Epithelial cell of esophagus (primary cell): ENCODE results near the gene DHRS3.
"Not testable (repeated sequence)": the region's sequence is repeated elsewhere in the genome, so short reads cannot be mapped to it uniquely, and the experiment has no call there.

Experiments used
- DNase-seq: peaks from one replicate; pipeline ENCODE4 v3.0.0; 2010; ENCODE audit warnings: low read depth
- H3K4me3 ChIP-seq: 2 replicates; pipeline ENCODE4 v1.5.1; 2011; ENCODE audit warnings: mild to moderate bottlenecking, low read length, control low read depth
- TF ChIP-seq, protein P1 (sequence below): IDR thresholded peaks from 2 replicates; pipeline ENCODE4 v1.5.1; 2011; ENCODE audit warnings: low read depth, mild to moderate bottlenecking, low read length, control low read depth, inconsistent platforms; ENCODE audit not compliant: insufficient read depth; ENCODE audit errors: missing control alignments

Gene DHRS3

DNA sequence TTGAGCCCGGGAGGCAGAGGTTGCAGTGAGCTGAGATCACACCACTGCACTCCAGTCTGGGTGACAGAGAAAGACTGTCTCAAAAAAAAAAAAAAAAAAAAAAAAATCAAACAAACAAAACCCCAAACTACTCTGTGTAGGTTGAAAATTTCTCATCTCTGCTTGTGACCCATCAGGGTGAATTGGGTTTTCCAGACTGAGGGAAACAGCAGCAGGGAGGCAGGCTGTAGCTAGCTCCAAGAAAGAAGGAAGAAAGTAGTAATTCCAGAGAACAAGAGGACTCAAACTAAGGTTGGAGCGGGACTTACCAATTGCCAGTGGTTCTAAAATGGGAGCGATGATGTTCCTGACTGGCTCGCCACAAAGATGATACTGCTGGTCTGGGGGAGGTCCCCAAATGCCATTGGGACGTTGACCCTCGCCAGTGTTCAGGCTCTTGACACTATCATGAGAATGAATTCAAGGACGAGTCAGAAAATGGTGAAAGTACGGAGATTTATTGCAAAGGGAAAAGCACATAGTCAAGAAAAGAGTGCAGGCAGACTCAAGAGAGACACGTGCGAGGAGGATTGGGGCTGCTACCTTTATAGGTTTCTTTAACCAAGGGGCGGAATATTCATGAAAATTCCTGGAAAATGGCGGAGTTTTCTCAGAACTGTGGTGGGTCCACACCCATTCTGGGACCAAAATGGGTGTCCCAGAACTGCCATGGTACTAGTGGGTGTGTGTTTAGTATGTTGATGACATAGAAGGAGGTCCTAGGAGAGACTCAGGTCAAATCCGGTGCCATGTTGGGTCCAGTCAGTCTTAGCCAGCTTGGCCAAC is 39.3 kb upstream of the DHRS3 start:
- DNase-seq: no peak
- no peak overlapping the region for H3K4me3 ChIP-seq
- TF ChIP-seq, protein P1, sequence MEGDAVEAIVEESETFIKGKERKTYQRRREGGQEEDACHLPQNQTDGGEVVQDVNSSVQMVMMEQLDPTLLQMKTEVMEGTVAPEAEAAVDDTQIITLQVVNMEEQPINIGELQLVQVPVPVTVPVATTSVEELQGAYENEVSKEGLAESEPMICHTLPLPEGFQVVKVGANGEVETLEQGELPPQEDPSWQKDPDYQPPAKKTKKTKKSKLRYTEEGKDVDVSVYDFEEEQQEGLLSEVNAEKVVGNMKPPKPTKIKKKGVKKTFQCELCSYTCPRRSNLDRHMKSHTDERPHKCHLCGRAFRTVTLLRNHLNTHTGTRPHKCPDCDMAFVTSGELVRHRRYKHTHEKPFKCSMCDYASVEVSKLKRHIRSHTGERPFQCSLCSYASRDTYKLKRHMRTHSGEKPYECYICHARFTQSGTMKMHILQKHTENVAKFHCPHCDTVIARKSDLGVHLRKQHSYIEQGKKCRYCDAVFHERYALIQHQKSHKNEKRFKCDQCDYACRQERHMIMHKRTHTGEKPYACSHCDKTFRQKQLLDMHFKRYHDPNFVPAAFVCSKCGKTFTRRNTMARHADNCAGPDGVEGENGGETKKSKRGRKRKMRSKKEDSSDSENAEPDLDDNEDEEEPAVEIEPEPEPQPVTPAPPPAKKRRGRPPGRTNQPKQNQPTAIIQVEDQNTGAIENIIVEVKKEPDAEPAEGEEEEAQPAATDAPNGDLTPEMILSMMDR: no peak

DNA sequence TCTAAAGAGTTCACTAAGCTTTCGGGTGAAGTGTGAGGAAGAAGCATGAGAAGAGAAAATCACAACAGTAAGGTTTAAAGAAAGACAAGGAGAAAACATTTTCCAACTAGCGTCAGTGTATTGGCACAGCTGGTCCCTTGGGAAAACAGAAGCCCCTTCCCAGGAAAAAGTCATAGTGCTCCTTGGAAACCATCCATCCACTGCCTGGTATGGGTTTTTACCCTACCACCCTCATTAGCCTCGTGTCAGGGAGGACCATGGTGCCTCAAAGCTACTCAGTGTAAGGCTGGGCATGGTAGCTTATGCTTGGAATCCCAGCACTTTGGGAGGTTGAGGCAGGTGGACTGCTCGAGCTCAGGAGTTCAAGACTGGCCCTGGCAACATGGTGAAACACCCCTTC is 38.6 kb upstream of the DHRS3 start:
- H3K4me3 ChIP-seq: no peak overlapping the region
- TF ChIP-seq, protein P1: no peak
- DNase-seq: no peak

DNA sequence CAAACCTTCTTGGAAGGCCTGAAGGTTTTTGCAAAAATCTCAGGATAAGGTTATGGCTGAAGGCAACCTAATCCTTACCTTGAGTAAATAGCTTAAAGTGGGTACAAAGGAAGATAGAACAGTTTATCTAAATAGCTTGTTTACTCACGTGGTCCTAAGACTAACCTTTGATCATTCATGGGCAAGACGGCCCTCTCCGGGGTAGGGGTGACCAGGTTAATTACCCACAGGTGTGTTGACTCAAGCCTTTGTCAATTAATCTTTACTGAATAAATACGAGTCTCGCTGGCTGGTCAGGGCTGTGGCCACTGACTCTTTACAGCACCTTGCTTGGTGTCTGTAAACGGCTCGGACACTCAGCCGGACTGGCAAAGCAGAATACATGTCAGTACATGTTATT is 36.6 kb upstream of the DHRS3 start:
- no peak overlapping the region for H3K4me3 ChIP-seq
- no peak for DNase-seq
- TF ChIP-seq, protein P1: no peak

DNA sequence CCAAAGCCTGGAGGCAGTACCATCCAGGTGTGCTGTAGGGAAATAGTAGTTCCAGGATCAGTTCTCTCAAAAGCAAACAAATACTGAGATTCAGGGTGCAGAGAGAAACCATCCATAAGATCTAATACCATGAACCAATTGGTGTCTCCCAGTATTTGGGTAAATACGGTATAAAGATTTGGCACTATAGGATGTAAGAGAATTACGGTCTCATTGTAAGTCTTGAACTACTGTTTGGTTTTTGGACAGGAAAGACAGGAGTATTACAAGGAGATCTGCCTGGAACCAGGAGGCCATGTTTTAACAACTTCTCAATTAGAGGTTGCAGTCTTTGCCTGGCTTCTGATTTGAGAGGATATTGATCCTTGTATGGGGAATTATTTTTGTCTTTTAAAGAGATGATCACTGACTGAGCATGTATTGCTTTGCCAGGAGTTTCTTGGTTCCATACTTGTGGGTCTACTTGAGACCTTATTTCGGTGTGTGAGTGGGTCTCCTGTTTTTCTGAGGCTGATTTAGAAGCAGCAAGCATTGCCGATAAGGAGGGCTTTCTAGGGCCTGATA is 36.1 kb upstream of the DHRS3 start:
- H3K4me3 ChIP-seq: no peak overlapping the region
- DNase-seq: peak; percentile 2
- TF ChIP-seq, protein P1: no peak

DNA sequence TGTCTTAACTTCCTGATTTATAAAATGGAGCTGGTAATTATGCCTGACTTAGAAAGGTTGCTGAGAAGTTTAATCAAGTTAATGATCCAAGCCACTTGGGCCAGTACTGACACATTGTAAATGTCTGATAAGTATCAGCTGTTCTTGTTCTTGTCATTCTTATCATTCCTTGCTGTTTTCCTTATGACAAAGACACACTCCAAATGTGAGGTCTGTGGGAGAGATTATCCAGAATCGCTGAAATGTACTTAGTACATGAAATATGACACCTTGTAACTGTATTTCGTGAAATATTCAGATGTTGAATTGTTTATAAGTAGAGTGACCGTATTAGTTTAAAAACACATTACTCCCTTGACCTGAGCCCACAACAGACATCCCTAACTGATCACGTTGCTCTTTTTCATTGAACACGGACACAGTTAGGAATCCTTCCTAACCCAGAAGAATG is 32.0 kb upstream of the DHRS3 start:
- no peak for DNase-seq
- TF ChIP-seq, protein P1: no peak

DNA sequence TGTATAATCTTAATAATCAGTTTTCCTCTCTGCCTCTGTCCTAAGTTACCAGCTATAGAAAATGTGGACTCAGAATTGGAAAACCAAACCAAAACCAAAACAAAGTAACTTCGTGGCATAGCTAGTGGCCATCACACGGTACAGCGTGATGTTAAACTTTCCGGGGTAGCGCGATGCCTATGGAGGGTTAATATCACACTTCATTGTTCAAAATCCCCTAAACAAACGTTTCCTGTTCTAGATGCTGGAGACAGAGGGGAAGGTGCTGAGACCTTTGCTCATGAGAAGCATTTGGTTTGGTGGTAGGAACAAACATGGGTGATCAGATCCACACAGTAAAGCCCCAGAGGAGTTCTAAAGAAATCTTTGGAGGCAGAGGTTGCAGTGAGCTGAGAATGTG is 30.7 kb upstream of the DHRS3 start:
- H3K4me3 ChIP-seq: no peak overlapping the region
- DNase-seq: no peak
- TF ChIP-seq, protein P1: no peak

More for the DNA sequence above, 32.0 kb upstream of the DHRS3 start:
- H3K4me3 ChIP-seq: no peak overlapping the region

DNA sequence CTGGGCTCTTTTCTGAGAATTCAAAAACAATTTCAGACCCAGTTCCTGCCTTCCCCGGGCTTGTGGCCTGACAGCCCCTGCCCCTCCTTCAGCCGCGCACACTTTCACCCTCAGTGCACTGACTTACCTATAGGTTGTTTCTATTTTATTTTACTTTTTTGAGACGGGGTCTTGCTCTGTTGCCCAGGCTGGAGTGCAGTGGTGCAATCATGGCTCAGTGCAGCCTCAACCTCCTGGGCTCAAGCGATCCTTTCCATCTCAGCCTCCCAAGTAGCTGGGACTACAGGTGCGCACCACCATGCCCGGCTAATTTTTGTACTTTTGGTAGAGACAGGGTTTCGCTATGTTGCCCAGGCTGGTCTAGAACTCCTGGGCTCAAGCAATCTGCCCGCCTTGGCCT is 27.4 kb upstream of the DHRS3 start:
- not testable (repeated sequence) for H3K4me3 ChIP-seq, DNase-seq
